ENCODE results near the gene ERP27. TPM values are rescaled to one million over a fixed set of nuclear protein-coding genes. Genes with fewer than 3 reads are reported as not detected.

The ERP27 gene
- total RNA-seq, 1 donor, result not detected

DNA sequence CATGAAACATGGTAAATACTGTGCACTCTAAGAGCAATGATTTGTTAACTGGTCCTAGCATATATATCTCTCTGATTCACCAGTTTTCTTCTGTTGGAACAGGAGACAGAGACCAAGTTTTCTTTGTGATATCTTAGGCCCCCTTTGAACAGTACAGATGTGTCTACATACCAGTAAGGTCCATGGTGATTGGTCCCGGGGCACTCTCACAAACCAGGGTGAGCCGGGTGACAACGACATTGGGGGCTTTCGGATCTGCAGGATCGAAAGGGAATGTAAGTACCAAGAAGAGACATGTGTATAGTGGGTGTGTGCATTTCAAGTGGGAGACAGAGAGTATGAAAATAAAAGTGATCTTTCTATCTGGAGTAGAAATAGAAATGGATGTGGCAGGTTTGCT is 11.3 kb upstream of the ERP27 start:
- Histone ChIP-seq H3K79me2 (ENCODE audit: insufficient read depth, low read length) (no peaks in the 10 kb centered on the region), H3K27ac (ENCODE audit: low read depth, low read length) (no peak overlapping the region), H4K20me1 (ENCODE audit: insufficient read depth, low read length) (no peaks in the 10 kb centered on the region), H3K9me3 (ENCODE audit: low read depth, low read length) (no peaks in the 10 kb centered on the region), H2AFZ (ENCODE audit: low read length) (no peak overlapping the region), H3K4me3 (ENCODE audit: insufficient read depth, low read length) (no peak overlapping the region), H3K36me3 (ENCODE audit: insufficient read depth, low read length) (no peaks in the 10 kb centered on the region), H3K27me3 (ENCODE audit: insufficient read depth, low read length) (no peaks in the 10 kb centered on the region), H3K4me1 (ENCODE audit: insufficient read depth, low read length) (peaks cover 29% of the 10 kb centered on the region), H3K4me2 (ENCODE audit: insufficient read depth, low read length) (no peak overlapping the region)
- DNase-seq (ENCODE audit: insufficient read length, low spot score, missing footprints), result no peak
- TF ChIP-seq, protein P1, sequence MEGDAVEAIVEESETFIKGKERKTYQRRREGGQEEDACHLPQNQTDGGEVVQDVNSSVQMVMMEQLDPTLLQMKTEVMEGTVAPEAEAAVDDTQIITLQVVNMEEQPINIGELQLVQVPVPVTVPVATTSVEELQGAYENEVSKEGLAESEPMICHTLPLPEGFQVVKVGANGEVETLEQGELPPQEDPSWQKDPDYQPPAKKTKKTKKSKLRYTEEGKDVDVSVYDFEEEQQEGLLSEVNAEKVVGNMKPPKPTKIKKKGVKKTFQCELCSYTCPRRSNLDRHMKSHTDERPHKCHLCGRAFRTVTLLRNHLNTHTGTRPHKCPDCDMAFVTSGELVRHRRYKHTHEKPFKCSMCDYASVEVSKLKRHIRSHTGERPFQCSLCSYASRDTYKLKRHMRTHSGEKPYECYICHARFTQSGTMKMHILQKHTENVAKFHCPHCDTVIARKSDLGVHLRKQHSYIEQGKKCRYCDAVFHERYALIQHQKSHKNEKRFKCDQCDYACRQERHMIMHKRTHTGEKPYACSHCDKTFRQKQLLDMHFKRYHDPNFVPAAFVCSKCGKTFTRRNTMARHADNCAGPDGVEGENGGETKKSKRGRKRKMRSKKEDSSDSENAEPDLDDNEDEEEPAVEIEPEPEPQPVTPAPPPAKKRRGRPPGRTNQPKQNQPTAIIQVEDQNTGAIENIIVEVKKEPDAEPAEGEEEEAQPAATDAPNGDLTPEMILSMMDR (IDR thresholded peaks at IDR 0.05; ENCODE audit: extremely low read depth, low read depth, low read length), result no peak

DNA sequence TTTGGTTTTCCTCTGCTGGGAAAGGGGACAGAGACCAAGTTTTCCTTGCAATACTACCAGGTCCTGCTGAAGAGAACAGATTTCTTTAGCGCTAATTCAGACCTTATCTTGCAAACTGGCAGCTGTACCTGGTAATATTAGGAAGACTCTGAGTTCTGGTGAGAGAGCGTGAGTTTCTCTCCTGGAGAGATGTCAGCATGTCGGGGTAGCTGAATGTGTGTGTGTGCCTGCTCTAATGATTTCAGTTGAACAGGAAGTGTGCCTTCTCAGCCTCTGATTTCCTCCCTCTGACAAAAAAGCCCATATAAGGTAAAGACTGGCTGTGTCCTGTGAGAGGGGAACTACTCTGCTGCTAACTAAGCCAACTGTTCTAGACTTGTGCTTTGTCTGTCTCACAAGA is 10.3 kb upstream of the ERP27 start:
- Histone ChIP-seq H3K79me2 (ENCODE audit: insufficient read depth, low read length) (no peaks in the 10 kb centered on the region), H3K9me3 (ENCODE audit: low read depth, low read length) (no peaks in the 10 kb centered on the region), H3K4me1 (ENCODE audit: insufficient read depth, low read length) (peaks cover 29% of the 10 kb centered on the region), H4K20me1 (ENCODE audit: insufficient read depth, low read length) (no peaks in the 10 kb centered on the region), H2AFZ (ENCODE audit: low read length) (peak overlapping the region; percentile 90), H3K4me2 (ENCODE audit: insufficient read depth, low read length) (peak overlapping the region; percentile 62), H3K36me3 (ENCODE audit: insufficient read depth, low read length) (no peaks in the 10 kb centered on the region), H3K27ac (ENCODE audit: low read depth, low read length) (peak overlapping the region; percentile 32), H3K27me3 (ENCODE audit: insufficient read depth, low read length) (no peaks in the 10 kb centered on the region), H3K4me3 (ENCODE audit: insufficient read depth, low read length) (peak overlapping the region; percentile 42)
- DNase-seq (ENCODE audit: insufficient read length, low spot score, missing footprints), result no peak
- TF ChIP-seq, protein P1 (IDR thresholded peaks at IDR 0.05; ENCODE audit: extremely low read depth, low read depth, low read length), result no peak

DNA sequence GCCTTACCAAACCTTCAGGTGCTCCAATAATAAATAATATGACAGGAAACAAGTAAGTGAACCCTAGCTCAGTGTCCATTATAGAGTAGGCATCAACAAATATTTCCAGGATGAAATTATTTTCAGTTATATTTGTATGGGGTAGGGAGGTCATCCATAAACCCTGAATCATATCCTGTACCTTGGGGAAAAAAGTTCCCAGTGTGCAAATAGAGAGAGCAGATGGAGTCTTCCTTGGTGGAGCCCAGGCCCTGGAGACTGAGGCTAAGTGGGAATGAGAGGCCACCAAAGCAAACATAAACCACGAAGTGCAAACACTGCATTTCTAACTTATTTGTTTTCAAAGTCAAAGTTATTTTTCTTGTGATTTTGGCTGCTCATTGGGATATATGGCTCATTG is 8.5 kb upstream of the ERP27 start:
- Histone ChIP-seq H3K36me3 (ENCODE audit: insufficient read depth, low read length) (no peaks in the 10 kb centered on the region), H3K4me3 (ENCODE audit: insufficient read depth, low read length) (no peak overlapping the region), H3K4me2 (ENCODE audit: insufficient read depth, low read length) (no peak overlapping the region), H3K27me3 (ENCODE audit: insufficient read depth, low read length) (no peaks in the 10 kb centered on the region), H3K79me2 (ENCODE audit: insufficient read depth, low read length) (no peaks in the 10 kb centered on the region), H3K4me1 (ENCODE audit: insufficient read depth, low read length) (peaks cover 18% of the 10 kb centered on the region), H2AFZ (ENCODE audit: low read length) (no peak overlapping the region), H4K20me1 (ENCODE audit: insufficient read depth, low read length) (no peaks in the 10 kb centered on the region), H3K27ac (ENCODE audit: low read depth, low read length) (no peak overlapping the region), H3K9me3 (ENCODE audit: low read depth, low read length) (no peaks in the 10 kb centered on the region)
- DNase-seq (ENCODE audit: insufficient read length, low spot score, missing footprints), result peak; percentile 59
- TF ChIP-seq, protein P1 (IDR thresholded peaks at IDR 0.05; ENCODE audit: extremely low read depth, low read depth, low read length), result no peak

DNA sequence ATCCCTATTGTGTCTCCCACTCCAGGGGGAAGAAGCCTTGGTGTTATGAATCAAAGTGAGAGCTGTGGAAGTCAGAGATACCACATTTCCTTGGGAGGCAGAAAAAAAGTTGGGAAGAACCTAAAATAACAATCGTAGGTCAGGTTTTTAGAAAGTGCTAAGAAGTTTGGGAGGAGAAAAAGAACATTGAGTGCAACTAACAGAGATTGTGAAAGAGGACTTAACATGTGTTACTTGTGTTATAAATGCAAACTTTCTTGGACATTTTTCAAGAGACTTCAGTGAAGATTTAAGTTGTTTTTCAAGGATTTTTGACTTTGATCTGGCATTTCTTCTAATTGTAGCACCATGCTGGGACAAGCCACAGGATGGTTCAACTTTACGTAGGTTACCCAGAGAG is 7.8 kb upstream of the ERP27 start:
- Histone ChIP-seq H3K27ac (ENCODE audit: low read depth, low read length) (no peak overlapping the region), H3K4me3 (ENCODE audit: insufficient read depth, low read length) (no peak overlapping the region), H3K36me3 (ENCODE audit: insufficient read depth, low read length) (no peaks in the 10 kb centered on the region), H3K4me1 (ENCODE audit: insufficient read depth, low read length) (peaks cover 11% of the 10 kb centered on the region), H3K4me2 (ENCODE audit: insufficient read depth, low read length) (no peak overlapping the region), H2AFZ (ENCODE audit: low read length) (no peak overlapping the region), H3K79me2 (ENCODE audit: insufficient read depth, low read length) (no peaks in the 10 kb centered on the region), H4K20me1 (ENCODE audit: insufficient read depth, low read length) (no peaks in the 10 kb centered on the region), H3K9me3 (ENCODE audit: low read depth, low read length) (no peaks in the 10 kb centered on the region), H3K27me3 (ENCODE audit: insufficient read depth, low read length) (no peaks in the 10 kb centered on the region)
- DNase-seq (ENCODE audit: insufficient read length, low spot score, missing footprints), result no peak
- TF ChIP-seq, protein P1 (IDR thresholded peaks at IDR 0.05; ENCODE audit: extremely low read depth, low read depth, low read length), result no peak
